EL (cell line): ENCODE measurements around the gene WFDC1.

Source experiments
- DNase-seq: peaks from one replicate; pipeline ENCODE4 v3.0.0-alpha.2; 2016

Gene WFDC1

GRCh38 chr16:84303516-84303915 is 8.8 kb downstream of the WFDC1 start:
- DNase-seq, result no peak

- DNase-seq, result no peak
These were observed 11.9 kb downstream of the WFDC1 start for GRCh38 chr16:84306564-84306963.

- no peak for DNase-seq
These were observed 12.7 kb downstream of the WFDC1 start for GRCh38 chr16:84307209-84307954.

GRCh38 chr16:84308120-84308519 is 13.4 kb downstream of the WFDC1 start:
- DNase-seq, result peak; percentile 45

- no peak for DNase-seq
These were observed 16.0 kb downstream of the WFDC1 start for GRCh38 chr16:84310642-84311041.

- no peak for DNase-seq
These were observed 18.2 kb downstream of the WFDC1 start for GRCh38 chr16:84312783-84313382.

GRCh38 chr16:84313921-84314320 is 19.2 kb downstream of the WFDC1 start:
- no peak for DNase-seq

GRCh38 chr16:84314373-84314772 is 19.7 kb downstream of the WFDC1 start:
- no peak for DNase-seq

GRCh38 chr16:84314814-84315213 is 20.1 kb downstream of the WFDC1 start:
- DNase-seq, result no peak

- DNase-seq, result no peak
These were observed 20.7 kb downstream of the WFDC1 start for GRCh38 chr16:84315422-84315821.

- no peak for DNase-seq
These were observed 23.7 kb downstream of the WFDC1 start for GRCh38 chr16:84318091-84318975.

- DNase-seq, result no peak
These were observed 24.6 kb downstream of the WFDC1 start for GRCh38 chr16:84319146-84319760.

GRCh38 chr16:84320511-84320910 is 25.8 kb downstream of the WFDC1 start:
- DNase-seq, result no peak

- DNase-seq, result no peak
These were observed 27.3 kb downstream of the WFDC1 start for GRCh38 chr16:84321932-84322331.

- no peak for DNase-seq
These were observed 28.1 kb downstream of the WFDC1 start for GRCh38 chr16:84322749-84323148.

- no peak for DNase-seq
These were observed 28.9 kb downstream of the WFDC1 start for GRCh38 chr16:84323606-84324005.

- no peak for DNase-seq
These were observed 30.0 kb downstream of the WFDC1 start for GRCh38 chr16:84324434-84325262.

GRCh38 chr16:84326545-84326944 is 31.9 kb downstream of the WFDC1 start:
- DNase-seq, result no peak

- DNase-seq, result no peak
These were observed 33.3 kb downstream of the WFDC1 start for GRCh38 chr16:84327926-84328505.

- no peak for DNase-seq
These were observed 34.3 kb downstream of the WFDC1 start for GRCh38 chr16:84329016-84329415.

GRCh38 chr16:84329843-84330684 is 35.4 kb downstream of the WFDC1 start:
- no peak for DNase-seq
